ENCODE results near the gene NUP210L.
A peak's percentile ranks its signal among the peaks of the same experiment; 100 is the strongest.

Gene NUP210L

GRCh38 chr1:154154534-154155191, at the start of gene NUP210L:
Gene NUP210L, minus strand, starts transcription at chr1:154155073.
- DNase-seq (ENCODE audit: low spot score): no peak

- no peak for DNase-seq (ENCODE audit: low spot score)
Measured at GRCh38 chr1:154199563-154199879, 44.6 kb upstream of the NUP210L start.

GRCh38 chr1:154198756-154199562, 44.1 kb upstream of the NUP210L start:
- DNase-seq (ENCODE audit: low spot score): no peak

- no peak for DNase-seq (ENCODE audit: low spot score)
Measured at GRCh38 chr1:154193821-154194220, 38.9 kb upstream of the NUP210L start.

GRCh38 chr1:154192476-154192875, 37.6 kb upstream of the NUP210L start:
- DNase-seq (ENCODE audit: low spot score): no peak

- DNase-seq (ENCODE audit: low spot score): no peak
Measured at GRCh38 chr1:154191990-154192461, 37.2 kb upstream of the NUP210L start, which contains the start of gene TPM3. Gene TPM3, minus strand, starts transcription at chr1:154192100. Its CDS starts 82 bp downstream, at chr1:154192018.

GRCh38 chr1:154190550-154190949, 35.7 kb upstream of the NUP210L start:
- no peak for DNase-seq (ENCODE audit: low spot score)

- no peak for DNase-seq (ENCODE audit: low spot score)
Measured at GRCh38 chr1:154186852-154187501, 32.1 kb upstream of the NUP210L start.

- DNase-seq (ENCODE audit: low spot score): peak; percentile 68
Measured at GRCh38 chr1:154186177-154186576, 31.3 kb upstream of the NUP210L start.

- DNase-seq (ENCODE audit: low spot score): peak; percentile 97
Measured at GRCh38 chr1:154183046-154183915, 28.4 kb upstream of the NUP210L start.

- DNase-seq (ENCODE audit: low spot score): no peak
Measured at GRCh38 chr1:154182344-154183045, 27.6 kb upstream of the NUP210L start.

GRCh38 chr1:154181944-154182343, 27.1 kb upstream of the NUP210L start:
- no peak for DNase-seq (ENCODE audit: low spot score)

GRCh38 chr1:154179946-154180687, 25.2 kb upstream of the NUP210L start:
- no peak for DNase-seq (ENCODE audit: low spot score)

GRCh38 chr1:154178911-154179811, 24.3 kb upstream of the NUP210L start:
- DNase-seq (ENCODE audit: low spot score): peak; percentile 46

- no peak for DNase-seq (ENCODE audit: low spot score)
Measured at GRCh38 chr1:154178013-154178412, 23.1 kb upstream of the NUP210L start.

GRCh38 chr1:154176337-154176736, 21.5 kb upstream of the NUP210L start:
- no peak for DNase-seq (ENCODE audit: low spot score)

GRCh38 chr1:154174654-154175053, 19.8 kb upstream of the NUP210L start:
- DNase-seq (ENCODE audit: low spot score): no peak

- DNase-seq (ENCODE audit: low spot score): no peak
Measured at GRCh38 chr1:154171880-154172279, 17.0 kb upstream of the NUP210L start.

- no peak for DNase-seq (ENCODE audit: low spot score)
Measured at GRCh38 chr1:154171223-154171583, 16.3 kb upstream of the NUP210L start.
